ENCODE data around the gene OR56B4. TPM values are rescaled to one million over a fixed set of nuclear protein-coding genes. Genes with fewer than 3 reads are reported as not detected.

The OR56B4 gene
- total and polyA plus RNA-seq, 10 of the 15 experiments (the other 5 are each of a cell fraction or from before 2014, with no cell fraction given), result not detected

- BruUV-seq (replicated peaks), result no TSS peak
- TF ChIP-seq, protein P1, sequence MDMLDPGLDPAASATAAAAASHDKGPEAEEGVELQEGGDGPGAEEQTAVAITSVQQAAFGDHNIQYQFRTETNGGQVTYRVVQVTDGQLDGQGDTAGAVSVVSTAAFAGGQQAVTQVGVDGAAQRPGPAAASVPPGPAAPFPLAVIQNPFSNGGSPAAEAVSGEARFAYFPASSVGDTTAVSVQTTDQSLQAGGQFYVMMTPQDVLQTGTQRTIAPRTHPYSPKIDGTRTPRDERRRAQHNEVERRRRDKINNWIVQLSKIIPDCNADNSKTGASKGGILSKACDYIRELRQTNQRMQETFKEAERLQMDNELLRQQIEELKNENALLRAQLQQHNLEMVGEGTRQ (IDR thresholded peaks at IDR 0.05; ENCODE audit: borderline replicate concordance, low read depth, low read length), result no peak
- TF ChIP-seq JUND (IDR thresholded peaks at IDR 0.05; ENCODE audit: low read depth, low read length) (no peak), CBX3 (IDR thresholded peaks at IDR 0.05; ENCODE audit: borderline replicate concordance, low read depth) (no peak), TCF3 (IDR thresholded peaks at IDR 0.05; ENCODE audit: borderline replicate concordance, insufficient read depth, low read depth, low read length) (no peak), SMC3 (IDR thresholded peaks at IDR 0.05; ENCODE audit: borderline replicate concordance, low read length) (no peak), ZNF24 (IDR thresholded peaks at IDR 0.05) (no peak)
- TF ChIP-seq, protein P2, sequence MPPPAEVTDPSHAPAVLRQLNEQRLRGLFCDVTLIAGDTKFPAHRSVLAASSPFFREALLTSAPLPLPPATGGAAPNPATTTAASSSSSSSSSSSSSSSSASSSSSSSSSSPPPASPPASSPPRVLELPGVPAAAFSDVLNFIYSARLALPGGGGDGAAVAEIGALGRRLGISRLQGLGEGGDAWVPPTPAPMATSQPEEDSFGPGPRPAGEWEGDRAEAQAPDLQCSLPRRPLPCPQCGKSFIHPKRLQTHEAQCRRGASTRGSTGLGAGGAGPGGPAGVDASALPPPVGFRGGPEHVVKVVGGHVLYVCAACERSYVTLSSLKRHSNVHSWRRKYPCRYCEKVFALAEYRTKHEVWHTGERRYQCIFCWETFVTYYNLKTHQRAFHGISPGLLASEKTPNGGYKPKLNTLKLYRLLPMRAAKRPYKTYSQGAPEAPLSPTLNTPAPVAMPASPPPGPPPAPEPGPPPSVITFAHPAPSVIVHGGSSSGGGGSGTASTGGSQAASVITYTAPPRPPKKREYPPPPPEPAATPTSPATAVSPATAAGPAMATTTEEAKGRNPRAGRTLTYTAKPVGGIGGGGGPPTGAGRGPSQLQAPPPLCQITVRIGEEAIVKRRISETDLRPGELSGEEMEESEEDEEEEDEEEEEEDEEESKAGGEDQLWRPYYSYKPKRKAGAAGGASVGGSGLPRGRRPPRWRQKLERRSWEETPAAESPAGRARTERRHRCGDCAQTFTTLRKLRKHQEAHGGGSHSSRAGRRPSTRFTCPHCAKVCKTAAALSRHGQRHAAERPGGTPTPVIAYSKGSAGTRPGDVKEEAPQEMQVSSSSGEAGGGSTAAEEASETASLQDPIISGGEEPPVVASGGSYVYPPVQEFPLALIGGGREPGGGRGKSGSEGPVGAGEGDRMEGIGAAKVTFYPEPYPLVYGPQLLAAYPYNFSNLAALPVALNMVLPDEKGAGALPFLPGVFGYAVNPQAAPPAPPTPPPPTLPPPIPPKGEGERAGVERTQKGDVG (CRISPR knock-in tag; IDR thresholded peaks at IDR 0.05), result no peak
- TF ChIP-seq, protein P3, sequence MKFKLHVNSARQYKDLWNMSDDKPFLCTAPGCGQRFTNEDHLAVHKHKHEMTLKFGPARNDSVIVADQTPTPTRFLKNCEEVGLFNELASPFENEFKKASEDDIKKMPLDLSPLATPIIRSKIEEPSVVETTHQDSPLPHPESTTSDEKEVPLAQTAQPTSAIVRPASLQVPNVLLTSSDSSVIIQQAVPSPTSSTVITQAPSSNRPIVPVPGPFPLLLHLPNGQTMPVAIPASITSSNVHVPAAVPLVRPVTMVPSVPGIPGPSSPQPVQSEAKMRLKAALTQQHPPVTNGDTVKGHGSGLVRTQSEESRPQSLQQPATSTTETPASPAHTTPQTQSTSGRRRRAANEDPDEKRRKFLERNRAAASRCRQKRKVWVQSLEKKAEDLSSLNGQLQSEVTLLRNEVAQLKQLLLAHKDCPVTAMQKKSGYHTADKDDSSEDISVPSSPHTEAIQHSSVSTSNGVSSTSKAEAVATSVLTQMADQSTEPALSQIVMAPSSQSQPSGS (IDR thresholded peaks at IDR 0.05; ENCODE audit: low read length), result no peak
- in situ Hi-C loops (cut with MboI) (no loop called here), intact Hi-C loops (cut with micrococcal nuclease; ENCODE audit: unreplicated experiment) (no loop called here)
- POLR2A ChIA-PET, result no interaction called here
- Histone ChIP-seq H3K4me2 (ENCODE audit: control insufficient read depth, insufficient read depth) (no peak overlapping the region), H3K27me3 (replicated peaks in 1 of 2; ENCODE audit: control insufficient read depth in 2 of 2, insufficient read depth in 2 of 2, low read length in 1 of 2) (no peaks in the 10 kb centered on the region), H3K79me2 (ENCODE audit: control insufficient read depth, insufficient read depth, low read length) (no peaks in the 10 kb centered on the region), H4K20me1 (ENCODE audit: control insufficient read depth, insufficient read depth) (no peaks in the 10 kb centered on the region), H3K9ac (ENCODE audit: control insufficient read depth, insufficient read depth, low read length) (no peak overlapping the region), H3K9me3 (replicated peaks; ENCODE audit: control insufficient read depth, insufficient read depth, low read length) (no peaks in the 10 kb centered on the region), H3K36me3 (ENCODE audit: control insufficient read depth in 2 of 2, insufficient read depth in 2 of 2, low read length in 1 of 2) (no peaks in the 10 kb centered on the region), H2AFZ (ENCODE audit: control insufficient read depth, low read depth, low read length) (no peak overlapping the region), H3K4me3 (no peak overlapping the region), H3K4me1 (ENCODE audit: control insufficient read depth, insufficient read depth, low read length) (no peaks in the 10 kb centered on the region), H3K27ac (ENCODE audit: control insufficient read depth, insufficient read depth) (no peak overlapping the region)
- ATAC-seq, result no peak
- CTCF ChIA-PET, result no interaction called here
- SMC1A ChIA-PET (ENCODE audit: uncharacterized antibody, unreplicated experiment), result interaction anchor here (0.5 kb wide), 1 partner anchor 18 kb away, joined by 4 read pairs; no protein-coding TSS in a partner anchor
- RAD21 ChIA-PET (ENCODE audit: unreplicated experiment), result no interaction called here
- no peak for FAIRE-seq
- no peak for DNase-seq (ENCODE audit: low read depth, low spot score)
- 0% methylated on average over 2 of the region's 2 CpGs for WGBS (ENCODE audit: insufficient coverage, insufficient replicate concordance, low lambda C conversion rate, missing lambda C conversion rate)
Observed at GRCh38 chr11:6095798-6096197, 11.7 kb upstream of the OR56B4 start.
